Stomach (tissue), 4 donors: ENCODE data around the gene NPBWR2.

Experiments used
- EP300 ChIP-seq: sonication (generic); formaldehyde crosslinking; IDR thresholded peaks from one replicate; pipeline ENCODE4 v1.6.1; 2017; ENCODE audit warnings: antibody characterized with exemption
- POLR2A ChIP-seq, 4 donors: fragments of 450-650 bp; IDR thresholded peaks; one replicate each; pipeline ENCODE4 v1.6.1; 2016; ENCODE audit warnings: antibody characterized with exemption in 4 of 4, control low read depth in 2 of 4, mild to moderate bottlenecking in 1 of 4, moderate library complexity in 1 of 4
- POLR2AphosphoS5 ChIP-seq, 3 donors: sonication (generic); formaldehyde crosslinking; IDR thresholded peaks; one replicate each; pipeline ENCODE4 v1.6.1; 2016; ENCODE audit warnings: antibody characterized with exemption in 3 of 3
- TF ChIP-seq, protein P1 (sequence below), 7 experiments: fragments of 450-650 bp in 4 of 7; fragments of 200-600 bp in 3 of 7; sonication (generic) in 3 of 7; IDR thresholded peaks; one replicate each; pipeline ENCODE4 v1.5.1; 2016 to 2019; ENCODE audit warnings: antibody characterized with exemption in 7 of 7, control low read depth in 2 of 7, mild to moderate bottlenecking in 1 of 7

DNA sequence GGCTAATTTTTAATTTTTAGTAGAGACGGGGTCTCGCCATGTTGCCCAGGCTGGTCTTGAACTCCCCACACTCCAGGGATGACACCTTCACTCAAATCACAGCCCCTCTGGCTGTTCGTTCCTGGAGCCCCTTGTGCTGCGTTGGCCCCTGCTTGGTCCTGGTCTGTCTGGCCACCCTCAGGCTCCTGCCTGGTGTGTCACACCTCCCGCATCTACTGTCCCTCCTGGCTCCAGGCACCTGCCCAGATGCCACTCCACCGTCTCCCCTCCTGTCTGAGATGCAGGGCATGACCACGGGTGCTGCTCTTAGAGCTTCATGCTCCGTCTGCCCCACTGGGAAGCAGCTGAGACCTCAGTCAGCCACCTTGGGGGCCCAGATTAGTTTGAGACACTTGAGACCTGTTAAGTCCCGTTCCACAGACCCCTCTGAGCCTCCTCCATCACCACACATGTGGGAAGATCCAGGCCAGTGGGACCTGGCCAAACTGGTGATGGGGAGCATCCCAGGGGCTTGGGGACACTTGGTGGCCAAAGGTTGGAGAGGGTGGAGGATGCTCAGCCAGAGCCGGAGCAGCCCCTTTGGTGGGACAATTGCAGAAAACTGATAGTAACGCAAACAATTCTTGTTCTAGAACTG, 21.9 kb upstream of the NPBWR2 start:
- no peak for TF ChIP-seq EP300
- TF ChIP-seq, protein P1, sequence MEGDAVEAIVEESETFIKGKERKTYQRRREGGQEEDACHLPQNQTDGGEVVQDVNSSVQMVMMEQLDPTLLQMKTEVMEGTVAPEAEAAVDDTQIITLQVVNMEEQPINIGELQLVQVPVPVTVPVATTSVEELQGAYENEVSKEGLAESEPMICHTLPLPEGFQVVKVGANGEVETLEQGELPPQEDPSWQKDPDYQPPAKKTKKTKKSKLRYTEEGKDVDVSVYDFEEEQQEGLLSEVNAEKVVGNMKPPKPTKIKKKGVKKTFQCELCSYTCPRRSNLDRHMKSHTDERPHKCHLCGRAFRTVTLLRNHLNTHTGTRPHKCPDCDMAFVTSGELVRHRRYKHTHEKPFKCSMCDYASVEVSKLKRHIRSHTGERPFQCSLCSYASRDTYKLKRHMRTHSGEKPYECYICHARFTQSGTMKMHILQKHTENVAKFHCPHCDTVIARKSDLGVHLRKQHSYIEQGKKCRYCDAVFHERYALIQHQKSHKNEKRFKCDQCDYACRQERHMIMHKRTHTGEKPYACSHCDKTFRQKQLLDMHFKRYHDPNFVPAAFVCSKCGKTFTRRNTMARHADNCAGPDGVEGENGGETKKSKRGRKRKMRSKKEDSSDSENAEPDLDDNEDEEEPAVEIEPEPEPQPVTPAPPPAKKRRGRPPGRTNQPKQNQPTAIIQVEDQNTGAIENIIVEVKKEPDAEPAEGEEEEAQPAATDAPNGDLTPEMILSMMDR (IDR thresholded peaks at IDR 0.05), result no peak
- no peak for TF ChIP-seq POLR2AphosphoS5 (IDR thresholded peaks at IDR 0.05)
- no peak for TF ChIP-seq POLR2A (IDR thresholded peaks at IDR 0.05)
